Activated T-cell treated with anti-CD3 and anti-CD28 coated beads for 4 hours (primary cell): ENCODE data around the gene MRAS.
"Not testable (repeated sequence)": the region's sequence is repeated elsewhere in the genome, so short reads cannot be mapped to it uniquely, and the experiment has no call there.

Source experiments
- DNase-seq: peaks from one replicate; pipeline ENCODE4 v3.0.0-alpha.2; 2020

MRAS gene

DNA sequence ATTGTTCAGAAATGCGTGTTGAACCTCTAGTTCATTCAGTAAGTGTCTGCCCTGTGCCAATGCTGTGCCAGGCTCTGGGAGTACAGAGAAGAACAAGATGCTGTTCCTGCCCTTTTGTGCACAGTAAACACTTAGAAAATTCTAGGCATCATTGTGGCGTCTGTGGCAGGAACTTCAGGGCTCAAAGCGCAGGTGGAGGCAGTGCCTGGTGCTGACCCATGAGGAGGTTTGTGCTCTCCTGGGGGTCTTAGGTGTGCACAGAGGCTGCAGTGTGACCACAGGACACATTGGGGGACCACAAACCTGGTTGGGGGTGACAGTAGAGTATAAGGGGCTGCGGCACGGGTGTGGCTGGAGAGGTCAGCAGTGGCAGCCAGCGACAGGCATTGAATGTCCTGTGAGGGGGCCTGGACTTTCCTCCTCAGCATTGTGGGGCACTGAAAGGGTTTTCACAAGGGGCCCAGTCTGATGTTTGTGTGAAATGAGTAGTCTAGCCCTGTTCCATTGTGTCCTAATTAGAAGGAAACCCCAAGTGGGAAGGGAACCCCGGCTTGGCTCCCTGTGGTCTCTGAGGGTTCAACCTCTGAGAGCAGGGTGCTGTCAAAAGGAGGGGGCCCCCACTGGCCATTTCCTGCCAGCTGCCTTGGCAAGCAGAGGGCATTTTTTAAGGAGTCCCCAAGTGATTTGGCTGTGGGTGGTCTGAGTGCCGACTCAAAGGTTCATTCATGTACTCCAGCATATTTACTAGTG lies 20.9 kb downstream of the MRAS start:
- no peak for DNase-seq

DNA sequence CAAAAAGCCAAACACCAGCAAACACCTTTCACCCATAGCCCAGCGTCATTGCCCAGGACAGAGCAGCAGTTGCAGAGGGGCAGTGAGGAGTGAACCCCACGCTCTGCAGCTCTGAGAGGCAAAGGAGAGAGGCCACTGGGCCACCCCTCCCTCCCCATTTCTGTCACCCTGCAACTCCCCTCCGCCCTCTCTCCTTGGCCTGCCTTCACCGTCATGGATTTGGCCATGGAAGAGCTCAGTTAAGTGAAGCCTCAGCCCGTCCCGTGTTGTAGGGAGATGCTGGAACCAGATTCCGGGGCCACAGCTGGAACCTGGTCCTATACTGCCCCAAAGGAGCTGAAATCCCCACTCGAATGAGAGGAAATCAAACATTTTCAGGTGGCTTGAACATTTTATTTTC lies 21.9 kb downstream of the MRAS start:
- DNase-seq = no peak

DNA sequence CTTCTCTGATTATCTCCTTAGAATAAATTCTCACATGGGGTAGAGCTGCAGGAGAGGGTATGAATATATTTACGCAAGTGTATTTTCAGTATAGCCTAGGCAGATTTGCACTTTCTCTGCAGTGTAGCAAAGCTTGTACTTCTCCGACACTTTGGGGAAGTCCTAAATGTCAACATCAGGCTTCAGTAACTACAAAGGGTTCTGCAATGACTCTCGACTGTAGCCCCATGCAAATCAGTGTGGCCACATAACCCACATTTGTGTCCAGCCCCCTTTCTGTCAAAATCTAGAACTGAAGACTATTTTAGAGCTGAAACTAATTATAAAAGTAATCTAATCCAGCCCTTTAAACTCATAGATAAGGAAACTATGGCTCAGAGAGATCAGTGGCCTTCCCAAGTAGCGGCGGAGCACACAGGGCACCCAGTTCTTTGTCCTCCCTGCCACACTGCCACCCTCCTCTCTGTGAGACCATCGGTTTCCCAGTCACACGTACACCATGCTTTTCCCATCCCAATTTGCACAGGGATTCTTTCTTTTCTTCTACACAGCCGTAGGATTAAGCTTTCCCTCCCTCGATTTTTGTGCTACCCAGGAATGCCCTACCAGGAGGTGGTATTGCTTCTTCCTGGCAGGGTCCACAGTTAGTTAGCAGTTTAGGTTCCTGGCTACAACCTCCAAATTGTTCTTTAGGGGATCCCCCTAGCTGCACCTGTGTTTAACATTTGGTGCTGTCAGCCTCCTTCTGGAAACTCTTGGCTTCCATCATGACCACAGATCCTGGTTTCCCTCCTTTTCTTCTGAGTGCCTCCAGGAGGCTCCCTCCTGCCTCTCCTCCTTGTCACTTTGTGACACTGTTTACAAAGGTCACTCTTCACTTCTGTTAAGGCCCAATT lies 22.9 kb downstream of the MRAS start:
- DNase-seq = no peak

DNA sequence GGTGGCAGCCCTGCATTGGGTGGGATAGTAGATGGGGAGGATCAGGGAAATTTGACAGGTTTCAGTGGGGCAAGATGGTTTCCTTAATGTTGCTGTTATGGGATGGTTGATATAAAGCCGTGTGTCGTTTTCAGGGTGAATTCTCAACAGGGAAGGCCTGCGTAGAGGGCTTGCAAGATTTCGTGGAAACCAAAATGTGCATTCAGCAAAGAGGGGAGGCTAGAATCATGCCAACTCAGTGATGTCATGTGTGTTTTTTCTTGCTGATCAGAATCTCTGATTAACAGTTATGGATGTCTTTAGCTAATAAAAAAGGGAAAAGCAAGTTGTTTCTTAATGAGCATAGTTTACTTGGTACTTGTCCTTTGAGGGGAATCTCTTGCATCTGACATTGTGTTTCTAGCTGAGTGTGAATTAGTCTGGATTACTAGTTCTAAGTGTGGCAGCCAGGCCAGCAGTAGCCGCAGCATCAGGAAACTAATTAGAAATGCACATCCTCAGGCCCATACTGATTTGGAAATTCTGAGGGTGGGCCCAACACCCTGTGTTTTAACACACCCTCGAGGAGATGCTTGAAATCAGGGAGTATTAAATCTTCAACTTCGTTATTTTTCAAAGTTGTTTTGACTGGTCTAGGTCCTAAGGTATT lies 24.8 kb downstream of the MRAS start:
- DNase-seq = no peak

GRCh38 chr3:138373736-138374094 lies 25.3 kb downstream of the MRAS start:
- no peak for DNase-seq

DNA sequence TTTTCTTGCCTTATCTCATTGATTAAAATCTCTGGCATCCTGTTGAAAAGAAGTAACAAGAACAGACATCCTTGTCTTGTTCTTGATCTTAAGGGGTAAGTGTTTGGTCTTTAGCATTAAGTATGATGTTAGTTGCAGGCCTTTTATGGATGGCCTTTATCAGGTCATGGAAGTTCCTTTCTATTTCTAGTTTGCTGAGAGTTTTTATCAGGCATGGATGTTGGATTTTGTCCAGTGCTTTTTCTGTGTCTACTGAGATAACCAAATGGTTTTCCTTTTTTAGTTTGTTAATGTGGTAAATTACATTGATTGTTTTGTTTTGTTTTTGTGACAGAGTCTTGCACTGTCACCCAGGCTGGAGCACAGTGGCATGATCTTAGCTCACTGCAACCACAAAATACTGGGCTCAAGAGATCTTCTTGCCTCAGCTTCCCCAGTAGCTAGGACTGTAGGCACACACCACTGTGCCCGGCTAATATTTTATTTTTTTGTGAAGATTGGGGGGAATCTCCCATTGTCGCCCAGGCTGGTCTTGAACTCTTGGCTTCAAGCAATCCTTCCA lies 26.3 kb downstream of the MRAS start:
- no peak for DNase-seq

DNA sequence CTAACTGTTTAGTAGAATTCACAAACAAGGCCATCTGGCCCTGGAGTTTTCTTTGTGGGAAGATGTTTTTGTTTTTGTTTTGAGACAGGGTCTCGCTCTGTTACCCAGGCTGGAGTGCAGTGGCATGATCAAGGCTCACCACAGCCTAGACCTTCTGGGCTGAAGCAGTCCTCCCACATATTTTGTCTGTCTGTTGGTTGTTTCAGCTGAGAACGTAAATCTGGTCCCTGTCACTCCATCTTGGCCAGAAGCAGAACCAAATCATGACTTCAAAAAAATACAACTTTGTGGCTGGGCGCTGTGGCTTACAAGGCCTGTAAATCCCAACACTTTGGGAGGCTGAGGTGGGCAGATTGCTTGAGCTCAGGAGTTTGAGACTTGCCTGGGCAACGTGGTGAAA lies 27.1 kb downstream of the MRAS start:
- no peak for DNase-seq

- no peak for DNase-seq
Observed at GRCh38 chr3:138376663-138377062, 28.3 kb downstream of the MRAS start.

DNA sequence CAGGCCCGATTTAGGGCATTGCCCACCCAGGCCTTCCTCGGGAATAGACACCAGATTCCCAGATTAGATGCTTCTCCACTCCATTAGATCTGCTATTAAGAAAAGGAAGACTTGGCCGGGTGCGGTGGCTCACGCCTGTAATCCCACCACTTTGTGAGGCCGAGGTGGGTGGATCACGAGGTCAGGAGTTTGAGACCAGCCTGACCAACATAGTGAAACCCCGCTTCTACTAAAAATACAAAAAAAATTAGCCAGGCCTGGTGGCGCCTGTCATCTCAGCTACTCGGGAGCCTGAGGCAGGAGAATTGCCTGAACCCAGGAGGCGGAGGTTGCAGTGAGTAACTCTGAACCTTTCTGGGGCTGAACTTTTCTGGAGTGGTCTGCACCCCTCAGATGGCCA lies 28.8 kb downstream of the MRAS start:
- DNase-seq = not testable (repeated sequence)

GRCh38 chr3:138377804-138378203 lies 29.4 kb downstream of the MRAS start:
- DNase-seq = no peak

DNA sequence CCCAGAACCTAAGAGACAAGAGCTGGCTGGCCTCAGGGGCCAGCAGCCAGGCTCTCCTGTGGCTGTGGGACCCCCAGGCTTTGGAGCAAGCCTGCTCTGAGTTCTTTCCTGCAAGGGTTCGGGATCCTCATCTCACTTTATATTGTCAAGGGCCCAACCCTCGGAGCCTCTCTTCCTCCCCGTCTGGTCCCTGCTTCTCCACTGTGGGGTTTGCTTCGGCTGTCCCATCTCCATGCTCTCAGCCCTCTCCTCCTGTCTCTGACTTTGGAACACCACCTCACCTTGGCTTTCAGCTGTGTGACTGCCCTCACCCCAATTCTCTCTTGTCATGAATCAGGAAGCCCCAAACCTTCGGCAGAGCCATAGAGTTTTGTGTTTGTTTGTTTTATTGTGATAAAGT lies 30.0 kb downstream of the MRAS start:
- DNase-seq = no peak

DNA sequence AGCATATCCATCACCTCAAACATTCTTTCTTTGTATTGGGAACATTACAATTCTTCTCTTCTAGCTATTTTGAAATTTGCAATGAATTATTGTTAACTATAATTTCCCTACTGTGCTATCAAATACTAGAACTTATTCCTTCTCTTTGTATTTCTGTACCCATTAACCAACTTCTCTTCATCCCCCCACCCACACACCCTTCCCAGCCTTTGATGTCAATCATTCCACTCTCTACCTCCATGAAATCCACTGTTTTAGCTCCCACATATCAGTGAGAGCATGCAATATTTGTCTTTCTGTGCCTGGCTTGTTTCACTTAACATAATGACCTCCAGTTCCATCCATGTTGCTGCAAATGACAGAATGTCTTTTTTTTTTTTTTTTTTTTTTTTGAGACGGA lies 30.6 kb downstream of the MRAS start:
- no peak for DNase-seq

GRCh38 chr3:138381413-138381901 lies 33.1 kb downstream of the MRAS start:
- DNase-seq = no peak

DNA sequence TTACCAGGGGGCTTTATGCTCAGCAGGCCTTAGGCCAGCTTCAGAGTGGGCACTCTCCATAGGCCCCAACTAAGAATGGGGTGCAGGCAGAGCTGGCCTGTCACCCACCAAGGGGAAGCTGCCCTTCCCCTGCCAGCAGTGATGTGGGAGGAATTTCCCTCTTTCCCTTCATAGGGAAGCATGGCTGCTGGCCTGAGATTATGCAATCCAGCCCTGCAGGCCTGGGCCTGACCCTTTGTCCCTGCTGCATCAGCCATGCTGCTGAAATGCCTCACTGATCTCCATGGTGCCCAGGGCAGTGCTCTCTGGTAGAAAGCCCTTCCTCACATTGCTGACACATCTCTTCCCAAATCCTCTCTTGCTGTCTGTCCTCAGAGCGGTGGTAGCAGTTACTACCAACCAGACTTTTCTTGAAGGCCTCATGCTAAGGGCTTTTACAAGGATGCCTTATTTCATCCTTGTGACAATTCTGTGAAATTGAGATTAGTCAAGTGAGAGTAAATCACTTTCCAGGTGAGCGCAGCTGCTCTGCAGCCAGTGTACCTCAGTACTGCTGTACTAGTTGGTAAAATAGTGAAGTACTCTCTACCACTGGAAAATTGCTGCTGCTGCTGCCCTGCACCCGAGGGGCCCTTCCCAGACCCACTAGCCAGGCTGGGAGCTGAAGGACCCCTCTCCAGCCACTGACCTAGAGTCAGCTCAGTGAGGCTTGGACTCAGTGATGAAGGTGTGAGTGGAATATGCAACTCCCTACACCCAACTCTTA lies 33.8 kb downstream of the MRAS start:
- no peak for DNase-seq

GRCh38 chr3:138383715-138384465 lies 35.5 kb downstream of the MRAS start:
- DNase-seq = no peak

- DNase-seq = no peak
Observed at GRCh38 chr3:138384531-138384930, 36.2 kb downstream of the MRAS start.

GRCh38 chr3:138384976-138385375 lies 36.6 kb downstream of the MRAS start:
- no peak for DNase-seq

GRCh38 chr3:138389144-138389601 lies 40.8 kb downstream of the MRAS start:
- DNase-seq = no peak

DNA sequence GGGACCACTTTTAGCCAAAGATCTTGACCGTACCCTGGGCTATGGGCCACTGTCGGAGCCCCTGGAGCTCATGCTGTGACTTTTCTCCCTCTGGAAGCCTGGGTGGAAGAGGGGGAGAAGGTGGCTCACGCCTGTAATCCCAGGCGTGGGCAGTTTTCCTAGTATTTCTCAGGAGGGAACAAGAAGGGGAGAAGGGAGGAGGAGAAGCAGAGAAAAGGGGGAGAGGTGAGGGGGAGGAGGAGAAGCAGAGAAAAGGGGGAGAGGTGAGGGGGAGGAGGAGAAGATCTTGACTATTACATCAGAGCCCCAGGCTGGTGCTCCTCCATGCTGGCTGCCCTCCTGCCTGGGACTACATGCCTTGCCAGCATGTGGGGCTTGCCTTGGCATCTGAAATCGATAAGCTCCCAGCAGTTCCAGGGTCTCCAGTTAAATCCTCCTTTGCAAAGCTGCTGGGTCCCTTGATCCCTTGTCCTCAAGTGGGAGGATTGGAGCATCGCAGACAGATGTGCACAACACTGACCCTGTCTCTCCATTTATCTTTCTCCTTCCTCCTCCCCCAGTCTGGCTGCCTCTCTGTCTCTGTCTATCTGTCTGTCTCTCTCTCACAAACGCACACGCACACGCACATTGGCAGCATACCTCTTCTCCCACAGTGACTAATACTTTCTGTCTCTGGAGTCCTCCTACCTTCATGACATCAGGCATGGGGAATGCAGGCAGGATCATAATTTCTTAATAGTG lies 41.6 kb downstream of the MRAS start:
- DNase-seq = no peak

GRCh38 chr3:138390582-138390932 lies 42.2 kb downstream of the MRAS start:
- DNase-seq = no peak

GRCh38 chr3:138394156-138394555 lies 45.8 kb downstream of the MRAS start:
- DNase-seq = no peak
